LNCAP (cell line): ENCODE measurements around the gene FRAT2.

Experiments
- TF ChIP-seq, protein P1 (sequence below): fragments of 450-650 bp; IDR thresholded peaks from 2 replicates; pipeline ENCODE4 v1.5.1; 2017; ENCODE audit warnings: mild to moderate bottlenecking

FRAT2 gene

DNA sequence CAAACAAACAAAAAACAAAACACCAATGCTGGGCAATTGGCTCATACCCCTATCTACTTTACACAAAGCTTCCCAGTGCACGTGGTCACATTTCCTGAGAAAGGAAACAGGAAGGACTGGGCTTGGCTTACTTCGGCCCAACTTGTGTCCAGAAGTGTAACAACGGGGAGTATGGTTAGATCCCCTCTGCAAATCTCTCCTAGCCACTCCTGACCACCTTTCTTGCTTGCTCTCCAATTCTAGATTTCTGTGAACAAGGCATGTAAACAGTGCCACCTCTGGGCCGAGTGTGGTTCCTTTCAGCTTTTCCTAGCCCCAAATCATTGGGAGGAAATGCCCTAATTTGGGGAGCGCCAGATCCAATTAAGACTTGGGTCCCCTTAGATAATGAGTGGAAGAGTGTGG, 21.0 kb upstream of the FRAT2 start:
- TF ChIP-seq, protein P1, sequence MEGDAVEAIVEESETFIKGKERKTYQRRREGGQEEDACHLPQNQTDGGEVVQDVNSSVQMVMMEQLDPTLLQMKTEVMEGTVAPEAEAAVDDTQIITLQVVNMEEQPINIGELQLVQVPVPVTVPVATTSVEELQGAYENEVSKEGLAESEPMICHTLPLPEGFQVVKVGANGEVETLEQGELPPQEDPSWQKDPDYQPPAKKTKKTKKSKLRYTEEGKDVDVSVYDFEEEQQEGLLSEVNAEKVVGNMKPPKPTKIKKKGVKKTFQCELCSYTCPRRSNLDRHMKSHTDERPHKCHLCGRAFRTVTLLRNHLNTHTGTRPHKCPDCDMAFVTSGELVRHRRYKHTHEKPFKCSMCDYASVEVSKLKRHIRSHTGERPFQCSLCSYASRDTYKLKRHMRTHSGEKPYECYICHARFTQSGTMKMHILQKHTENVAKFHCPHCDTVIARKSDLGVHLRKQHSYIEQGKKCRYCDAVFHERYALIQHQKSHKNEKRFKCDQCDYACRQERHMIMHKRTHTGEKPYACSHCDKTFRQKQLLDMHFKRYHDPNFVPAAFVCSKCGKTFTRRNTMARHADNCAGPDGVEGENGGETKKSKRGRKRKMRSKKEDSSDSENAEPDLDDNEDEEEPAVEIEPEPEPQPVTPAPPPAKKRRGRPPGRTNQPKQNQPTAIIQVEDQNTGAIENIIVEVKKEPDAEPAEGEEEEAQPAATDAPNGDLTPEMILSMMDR, result 0 out of 2 replicates have a peak, but pooled peaks have one; percentile 17

DNA sequence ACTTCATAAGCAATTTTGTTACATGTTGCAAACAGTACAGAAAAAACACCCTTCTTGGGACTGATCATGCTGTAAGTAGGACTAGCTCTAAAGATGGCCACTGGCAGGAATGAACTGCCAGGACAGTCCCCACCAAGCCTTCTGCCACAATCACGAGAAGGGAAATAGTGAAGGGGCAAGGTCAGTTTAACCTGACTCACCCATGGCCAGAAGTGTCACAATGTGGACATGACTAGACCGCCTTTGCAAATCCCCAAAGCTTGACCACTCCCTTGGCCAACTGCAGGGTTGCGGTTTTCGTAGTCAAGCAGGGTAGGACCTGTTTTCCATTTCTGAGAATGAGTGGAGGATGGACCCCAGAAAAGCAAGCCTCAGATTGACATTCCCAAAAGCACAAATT, 19.4 kb upstream of the FRAT2 start:
- TF ChIP-seq, protein P1, result no peak

DNA sequence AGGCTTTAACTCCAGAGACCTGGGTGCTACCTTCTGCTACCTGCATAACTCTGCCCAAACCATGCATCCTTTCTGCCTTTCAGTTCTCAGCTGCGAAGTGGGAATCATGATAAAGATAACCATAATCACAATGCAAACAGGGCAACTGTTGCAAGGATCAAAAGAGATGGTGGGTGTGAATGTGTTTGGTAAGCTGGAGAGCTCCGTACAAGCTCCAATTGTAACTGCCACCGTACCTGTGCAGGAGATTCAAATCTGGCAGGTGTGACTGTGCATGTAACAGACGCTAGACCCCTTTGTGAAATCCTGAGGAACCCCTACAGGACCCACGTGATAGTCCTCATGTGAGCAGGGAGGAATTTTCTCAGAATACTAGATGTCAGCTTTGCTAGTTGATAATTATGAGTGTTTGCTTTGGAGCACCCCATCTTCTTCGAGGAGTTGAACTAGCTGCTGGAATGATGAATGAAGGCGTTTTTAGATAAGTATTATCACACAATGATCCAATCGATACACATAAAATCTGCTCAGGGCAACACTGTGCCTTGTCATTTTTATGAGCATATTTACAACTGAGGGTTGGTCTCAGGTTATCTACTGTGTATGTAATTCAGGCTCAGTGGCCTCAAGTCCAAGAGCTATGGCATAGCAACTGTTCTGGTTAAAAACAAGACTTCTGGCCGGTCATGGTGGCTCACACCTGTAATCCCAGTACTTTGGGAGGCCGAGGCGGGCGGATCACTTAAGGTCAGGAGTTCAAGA, 15.4 kb upstream of the FRAT2 start:
- TF ChIP-seq, protein P1, result no peak

DNA sequence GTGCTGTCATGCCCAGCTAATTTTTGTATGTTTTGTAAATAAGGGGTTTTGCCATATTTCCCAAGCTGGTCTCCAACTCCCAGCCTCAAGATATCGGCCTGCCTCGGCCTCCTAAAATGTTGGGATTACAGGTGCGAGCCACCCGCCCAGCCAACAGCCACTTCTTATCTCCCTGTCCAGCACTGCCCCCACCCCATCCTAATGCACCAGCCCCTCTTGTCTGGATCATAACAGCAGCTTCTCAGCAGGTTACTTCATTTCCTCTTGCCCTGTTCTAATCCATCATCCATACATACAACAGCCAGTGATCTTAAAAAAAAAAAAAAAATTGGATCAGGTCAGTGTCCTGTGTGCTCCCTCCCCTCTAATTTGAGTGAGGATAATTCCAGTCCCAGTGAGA, 12.8 kb upstream of the FRAT2 start:
- TF ChIP-seq, protein P1, result no peak

DNA sequence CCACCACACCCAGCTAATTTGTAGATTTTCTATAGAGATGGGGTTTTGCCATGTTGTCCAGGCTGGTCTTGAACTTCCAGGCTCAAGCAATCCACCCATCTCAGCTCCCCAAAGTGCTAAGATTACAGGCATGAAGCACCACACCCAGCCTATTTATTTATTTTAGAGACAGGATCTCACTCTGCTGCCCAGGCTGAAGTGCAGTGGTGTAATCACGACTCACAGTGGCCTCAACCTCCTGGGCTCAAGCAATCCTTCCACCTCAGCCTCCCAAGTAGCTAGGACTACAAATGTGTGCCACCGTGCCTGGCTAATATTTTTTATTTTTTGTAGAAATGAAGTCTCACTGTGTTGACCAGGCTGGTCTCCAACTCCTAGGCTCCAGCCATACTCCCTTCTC, 6.9 kb upstream of the FRAT2 start:
- TF ChIP-seq, protein P1, result no peak

DNA sequence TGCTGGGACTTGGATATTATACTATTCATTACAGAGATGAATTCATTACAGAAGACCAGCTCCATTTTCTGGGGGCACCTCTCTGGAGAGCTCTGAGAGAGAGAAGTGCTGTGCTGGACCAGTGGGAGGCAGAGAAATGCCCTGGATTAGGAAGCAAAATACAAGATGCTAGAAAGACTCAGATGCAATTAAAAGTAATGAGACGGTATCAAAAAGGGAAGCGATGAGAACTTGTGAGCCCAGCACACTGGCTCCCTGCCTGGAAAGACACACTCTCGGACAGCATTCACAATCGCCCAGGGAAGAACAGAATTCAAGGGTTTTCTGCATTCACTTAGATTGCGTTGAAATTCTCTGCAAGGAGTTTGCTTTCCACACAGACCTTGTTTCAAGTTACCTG, 3.5 kb upstream of the FRAT2 start:
- TF ChIP-seq, protein P1, result no peak

DNA sequence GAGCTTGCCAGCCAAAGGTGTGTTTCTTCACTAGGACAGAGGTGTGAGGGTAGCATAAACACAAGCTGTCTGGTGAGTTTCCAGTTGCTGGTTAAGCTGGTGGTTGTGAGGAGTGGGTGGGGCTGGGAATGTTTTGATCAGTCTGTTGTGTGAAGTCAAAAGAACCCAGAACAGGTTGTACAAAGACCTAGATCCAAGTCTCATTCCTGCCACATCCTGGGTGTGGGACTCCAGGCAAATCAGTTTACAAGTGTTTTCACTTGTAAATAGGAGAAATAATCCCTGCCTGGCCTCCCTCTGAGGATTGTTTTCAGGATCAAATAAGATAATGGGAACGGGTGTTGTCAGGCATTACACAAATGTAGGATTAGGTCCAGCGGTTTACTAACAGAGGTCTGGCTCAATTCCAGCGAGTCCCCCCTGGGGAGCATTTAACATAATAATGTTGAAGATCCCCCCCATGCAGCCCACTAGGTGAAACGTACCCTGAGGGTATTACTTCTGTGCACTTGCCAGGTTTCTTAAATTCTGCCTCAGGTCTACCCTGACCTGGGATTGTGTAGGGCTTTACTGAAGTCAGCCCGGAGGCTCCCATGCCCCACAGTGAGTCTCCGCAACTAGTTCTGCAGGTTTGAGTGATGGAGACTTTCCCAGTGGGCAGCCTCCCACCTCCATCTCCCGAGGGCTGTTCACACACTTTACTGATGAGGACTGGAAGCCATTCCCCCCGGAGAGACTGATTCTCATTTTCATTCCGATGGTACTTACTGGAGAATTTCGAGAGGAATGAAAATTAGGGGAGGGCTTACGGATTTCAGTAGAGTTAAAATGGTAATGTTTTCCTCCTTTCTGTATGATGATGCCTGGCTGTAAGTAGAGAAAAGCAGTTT, 2.7 kb upstream of the FRAT2 start:
- TF ChIP-seq, protein P1, result no peak
